Measurements from ENCODE around the gene HLA-DPB1.

DNA sequence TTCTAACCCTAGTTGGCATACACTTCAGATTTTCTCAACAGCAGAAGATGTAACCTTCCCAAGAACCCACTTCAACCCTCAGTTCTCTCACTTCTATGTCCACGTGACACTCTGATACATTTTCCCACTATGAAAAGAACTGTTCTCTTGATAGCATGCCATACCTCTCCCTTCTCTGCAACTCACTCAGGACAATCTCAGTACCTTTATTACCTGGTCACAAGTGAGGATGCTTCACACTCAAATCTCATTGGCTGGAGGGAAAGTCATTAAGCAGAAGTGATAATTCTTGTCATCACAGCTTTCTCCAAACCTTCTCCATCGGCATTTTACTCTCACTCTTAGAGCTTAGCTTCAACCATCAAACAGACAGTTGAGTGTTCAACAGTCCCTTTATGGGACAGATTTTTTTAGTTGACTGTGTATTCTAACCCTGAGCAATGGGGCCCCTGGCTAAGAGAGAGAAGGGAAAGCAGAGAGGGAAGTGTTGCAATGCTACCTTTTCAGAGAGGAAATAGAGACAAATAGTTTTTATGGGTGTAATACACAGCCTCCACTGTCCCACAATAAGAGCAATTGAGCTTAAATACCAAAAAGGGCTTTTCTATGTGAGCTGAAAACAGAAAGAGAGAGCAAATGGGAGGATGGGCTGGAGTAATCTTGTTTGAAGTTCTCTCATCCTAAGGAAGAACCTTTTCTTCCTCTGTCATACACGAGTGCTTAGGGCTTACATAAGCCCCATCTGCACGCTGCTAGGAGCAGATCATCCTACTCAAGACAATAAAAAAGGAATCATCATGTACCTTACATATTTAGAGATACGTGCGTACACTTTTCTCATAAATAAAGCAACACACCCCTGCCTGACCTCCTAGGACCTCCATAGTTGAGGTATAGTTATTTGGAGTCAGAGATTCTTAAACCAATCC, 18.3 kb upstream of the HLA-DPB1 start:
- TF ChIP-seq, protein P1, sequence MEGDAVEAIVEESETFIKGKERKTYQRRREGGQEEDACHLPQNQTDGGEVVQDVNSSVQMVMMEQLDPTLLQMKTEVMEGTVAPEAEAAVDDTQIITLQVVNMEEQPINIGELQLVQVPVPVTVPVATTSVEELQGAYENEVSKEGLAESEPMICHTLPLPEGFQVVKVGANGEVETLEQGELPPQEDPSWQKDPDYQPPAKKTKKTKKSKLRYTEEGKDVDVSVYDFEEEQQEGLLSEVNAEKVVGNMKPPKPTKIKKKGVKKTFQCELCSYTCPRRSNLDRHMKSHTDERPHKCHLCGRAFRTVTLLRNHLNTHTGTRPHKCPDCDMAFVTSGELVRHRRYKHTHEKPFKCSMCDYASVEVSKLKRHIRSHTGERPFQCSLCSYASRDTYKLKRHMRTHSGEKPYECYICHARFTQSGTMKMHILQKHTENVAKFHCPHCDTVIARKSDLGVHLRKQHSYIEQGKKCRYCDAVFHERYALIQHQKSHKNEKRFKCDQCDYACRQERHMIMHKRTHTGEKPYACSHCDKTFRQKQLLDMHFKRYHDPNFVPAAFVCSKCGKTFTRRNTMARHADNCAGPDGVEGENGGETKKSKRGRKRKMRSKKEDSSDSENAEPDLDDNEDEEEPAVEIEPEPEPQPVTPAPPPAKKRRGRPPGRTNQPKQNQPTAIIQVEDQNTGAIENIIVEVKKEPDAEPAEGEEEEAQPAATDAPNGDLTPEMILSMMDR (conservative IDR thresholded peaks at IDR 0.05): no peak
- no peak for TF ChIP-seq EZH2 (IDR thresholded peaks at IDR 0.05; ENCODE audit: low read depth)

Data from PC-9 (cell line).